ENCODE results near the gene MED14.

GRCh38 chrX:40652664-40653063 is 82.7 kb downstream of the MED14 start:
- no peak for TF ChIP-seq CTCF (IDR thresholded peaks at IDR 0.05)
- TF ChIP-seq EZH2 (IDR thresholded peaks at IDR 0.05; ENCODE audit: borderline replicate concordance, insufficient read depth, low read depth, low read length, poor library complexity, severe bottlenecking): no peak

All from B cell (primary cell).